Mesodermal cell (in vitro differentiated cells): ENCODE measurements around the gene GOLGA8M.
"Not testable (repeated sequence)": the region's sequence is repeated elsewhere in the genome, so short reads cannot be mapped to it uniquely, and the experiment has no call there.

Experiments
- H3K27ac ChIP-seq: 2 replicates; pipeline ENCODE4 v1.7.0; 2013; ENCODE audit warnings: mild to moderate bottlenecking, low read depth, low read length, moderate library complexity; ENCODE audit not compliant: severe bottlenecking
- H3K36me3 ChIP-seq: 2 replicates; pipeline ENCODE4 v1.7.1; 2013; ENCODE audit warnings: mild to moderate bottlenecking, low read length, moderate library complexity; ENCODE audit not compliant: control insufficient read depth, insufficient read depth
- H3K4me1 ChIP-seq: one replicate; pipeline ENCODE4 v1.7.1; 2013; ENCODE audit warnings: mild to moderate bottlenecking, low read length; ENCODE audit not compliant: insufficient read depth, control insufficient read depth, poor library complexity, severe bottlenecking
- H3K4me3 ChIP-seq: 2 replicates; pipeline ENCODE4 v1.7.0; 2013; ENCODE audit warnings: low read length, control low read depth, mild to moderate bottlenecking; ENCODE audit not compliant: insufficient read depth, poor library complexity, severe bottlenecking; ENCODE audit errors: extremely low read depth
- H3K9me3 ChIP-seq: 2 replicates; pipeline ENCODE4 v1.7.1; 2013; ENCODE audit warnings: mild to moderate bottlenecking, low read length, moderate library complexity; ENCODE audit not compliant: control insufficient read depth
- WGBS, 2 experiments: methylation state at CpG; one replicate each; pipeline ENCODE4 v1.1.5; 2013; ENCODE audit warnings: missing lambda C conversion rate in 2 of 2; ENCODE audit not compliant: insufficient coverage in 2 of 2; 5-methylcytosine and 5-hydroxymethylcytosine counted together

Gene GOLGA8M

GRCh38 chr15:28663717-28664116 is 48.5 kb downstream of the GOLGA8M start:
- H3K36me3 ChIP-seq, H3K4me1 ChIP-seq, H3K4me3 ChIP-seq, H3K27ac ChIP-seq, H3K9me3 ChIP-seq: not testable (repeated sequence)
- no CpG with 5 or more reads among the region's 11 CpGs for WGBS, 2 experiments

GRCh38 chr15:28660750-28661149 is 51.5 kb downstream of the GOLGA8M start:
- H3K27ac ChIP-seq, H3K4me3 ChIP-seq, H3K36me3 ChIP-seq, H3K9me3 ChIP-seq, H3K4me1 ChIP-seq: not testable (repeated sequence)
- WGBS, 2 experiments = no CpG with 5 or more reads among the region's 7 CpGs

GRCh38 chr15:28656018-28656360 is 56.2 kb downstream of the GOLGA8M start:
- H3K27ac ChIP-seq, H3K9me3 ChIP-seq, H3K36me3 ChIP-seq, H3K4me1 ChIP-seq, H3K4me3 ChIP-seq: not testable (repeated sequence)
- no CpG with 5 or more reads among the region's 4 CpGs for WGBS, 2 experiments

GRCh38 chr15:28655329-28656017 is 56.7 kb downstream of the GOLGA8M start:
- H3K4me3 ChIP-seq, H3K4me1 ChIP-seq, H3K36me3 ChIP-seq, H3K9me3 ChIP-seq, H3K27ac ChIP-seq: not testable (repeated sequence)
- WGBS, 2 experiments = 89% methylated on average over 5 of the region's 30 CpGs; no CpG with 5 or more reads in 1 of the 2 experiments

GRCh38 chr15:28654194-28654593 is 58.0 kb downstream of the GOLGA8M start:
- H3K36me3 ChIP-seq, H3K4me3 ChIP-seq, H3K9me3 ChIP-seq, H3K27ac ChIP-seq, H3K4me1 ChIP-seq: not testable (repeated sequence)
- no CpG with 5 or more reads among the region's 11 CpGs for WGBS, 2 experiments

GRCh38 chr15:28652538-28652937 is 59.7 kb downstream of the GOLGA8M start:
- not testable (repeated sequence) for H3K4me3 ChIP-seq, H3K4me1 ChIP-seq, H3K27ac ChIP-seq, H3K9me3 ChIP-seq, H3K36me3 ChIP-seq
- WGBS, 2 experiments = 97% methylated on average over 4 of the region's 10 CpGs; no CpG with 5 or more reads in 1 of the 2 experiments
